Activated B cell treated with CpG ODN at 0.5 μM for 24 hours (primary cell): Measurements from ENCODE around the gene BRSK1. TPM values are rescaled to one million over a fixed set of nuclear protein-coding genes. Genes with fewer than 3 reads are reported as not detected.

ENCODE experiments used
- ATAC-seq: fragments of 200-7000 bp; cut with Tn5 transposase; one replicate; pipeline ENCODE4 v1.10.0; 2021; ENCODE audit warnings: low read depth, mild to moderate bottlenecking, moderate library complexity
- CTCF ChIA-PET: fragments of 350-600 bp; sonication (Branson Sonifier 250); formaldehyde crosslinking; loops from one replicate; lab custom pipeline; 2021; ENCODE audit warnings: antibody characterized with exemption; lab: Charles Lee
- POLR2A ChIA-PET: fragments of 350-600 bp; sonication (Branson Sonifier 250); formaldehyde crosslinking; loops from one replicate; lab custom pipeline; 2021; ENCODE audit warnings: antibody characterized with exemption; lab: Charles Lee
- DNase-seq: peaks from one replicate; pipeline ENCODE4 v3.0.0; 2022
- H3K27ac Mint-ChIP-seq: one replicate; pipeline ENCODE4 v1.8.0; 2020; ENCODE audit warnings: mixed read lengths
- H3K27me3 Mint-ChIP-seq: one replicate; pipeline ENCODE4 v1.8.0; 2021; ENCODE audit warnings: mixed read lengths
- H3K36me3 Mint-ChIP-seq: one replicate; pipeline ENCODE4 v1.8.0; 2021; ENCODE audit warnings: low read depth, mixed read lengths
- H3K4me1 Mint-ChIP-seq: one replicate; pipeline ENCODE4 v1.8.0; 2021; ENCODE audit warnings: mixed read lengths
- H3K4me3 Mint-ChIP-seq: one replicate; pipeline ENCODE4 v1.8.0; 2020; ENCODE audit warnings: mild to moderate bottlenecking, mixed read lengths
- H3K9me3 Mint-ChIP-seq: one replicate; pipeline ENCODE4 v1.8.0; 2020; ENCODE audit warnings: mixed read lengths
- CTCF ChIP-seq: fragments of 200-600 bp; IDR thresholded peaks from one replicate; pipeline ENCODE4 v1.8.0; 2022; ENCODE audit warnings: antibody characterized with exemption, mild to moderate bottlenecking
- intact Hi-C: fragments of 100-400 bp; cut with micrococcal nuclease; formaldehyde crosslinking; loops from one replicate; pipeline ENCODE4 v1.15.1; 2024
- total RNA-seq: library from RNA; stranded (reverse); gene quantifications from 2 replicates; pipeline ENCODE4 v1.2.3, GENCODE V29; 2022

The BRSK1 gene
- total RNA-seq, 1 donor from 2014 or later = 2.7 TPM

GRCh38 chr19:55257461-55258420 lies 26.1 kb upstream of the BRSK1 start:
- ChIA-PET CTCF (interaction anchor here (1.5 kb wide), 1 partner anchor 22 kb away, joined by 5 read pairs; the partner anchor contains the start of gene HSPBP1), POLR2A (interaction anchor here (0.5 to 12.3 kb wide), 7 partner anchors 17 to 397 kb away, joined by 3 to 277 read pairs (median 5); partner anchors contain the start of genes BRSK1, HSPBP1, ISOC2 and U2AF2)
- peak overlapping the region; percentile 100 for H3K27ac Mint-ChIP-seq
- no peaks in the 10 kb centered on the region for H3K9me3 Mint-ChIP-seq
- no peak for TF ChIP-seq CTCF
- H3K27me3 Mint-ChIP-seq = no peaks in the 10 kb centered on the region
- no peak for ATAC-seq
- intact Hi-C loops = loop anchor here (2.0 to 10.0 kb wide), 3 partner anchors 45 to 795 kb away; partner anchors contain the start of genes LENG9, ZNF524 and ZNF865
- H3K4me1 Mint-ChIP-seq = peaks cover 64% of the 10 kb centered on the region
- H3K4me3 Mint-ChIP-seq = peak overlapping the region; percentile 98
- peaks cover 36% of the 10 kb centered on the region for H3K36me3 Mint-ChIP-seq
- DNase-seq = peak; percentile 33

GRCh38 chr19:55258476-55258827 lies 25.3 kb upstream of the BRSK1 start:
- ChIA-PET CTCF (no interaction called here), POLR2A (interaction anchor here (0.5 to 12.3 kb wide), 13 partner anchors 17 to 396 kb away, joined by 3 to 277 read pairs (median 8); partner anchors contain the start of genes BRSK1, HSPBP1, ISOC2 and KMT5C)
- Mint-ChIP-seq H3K27me3 (no peaks in the 10 kb centered on the region), H3K27ac (peak overlapping the region; percentile 96), H3K4me1 (peaks cover 57% of the 10 kb centered on the region), H3K4me3 (peak overlapping the region; percentile 94), H3K36me3 (peaks cover 36% of the 10 kb centered on the region), H3K9me3 (no peaks in the 10 kb centered on the region)
- intact Hi-C loops = loop anchor here (2.0 to 10.0 kb wide), 3 partner anchors 44 to 796 kb away; partner anchors contain the start of genes LENG9, ZNF524 and ZNF865
- no peak for TF ChIP-seq CTCF
- DNase-seq (no peak), ATAC-seq (peak; percentile 7)

- ChIA-PET CTCF (interaction anchor here (0.7 to 1.4 kb wide), 5 partner anchors 19 to 81 kb away, joined by 3 to 7 read pairs (median 3); partner anchors contain the start of gene KMT5C), POLR2A (interaction anchor here (0.6 to 12.3 kb wide), 22 partner anchors 8 to 810 kb away, joined by 3 to 277 read pairs (median 6); partner anchors contain the start of genes BRSK1, CCDC106, HSPBP1 and KMT5C)
- DNase-seq (peak; percentile 94), ATAC-seq (peak; percentile 75)
- H3K9me3 Mint-ChIP-seq = no peaks in the 10 kb centered on the region
- TF ChIP-seq CTCF = no peak
- peak within 1 kb of the TSS; percentile 100 for H3K27ac Mint-ChIP-seq
- intact Hi-C loops = loop anchor here (1.0 to 10.0 kb wide), 11 partner anchors 17 to 797 kb away; partner anchors contain the start of genes HSPBP1, KMT5C, LENG9 and PPP1R12C
- no peaks in the 10 kb centered on the region for H3K27me3 Mint-ChIP-seq
- H3K36me3 Mint-ChIP-seq = peaks cover 30% of the 10 kb centered on the region
- H3K4me3 Mint-ChIP-seq = peak within 1 kb of the TSS; percentile 98
- peaks cover 52% of the 10 kb centered on the region for H3K4me1 Mint-ChIP-seq
These were observed 24.8 kb upstream of the BRSK1 start, which contains the start of gene PPP6R1 for GRCh38 chr19:55258828-55259539. PPP6R1 (minus strand) TSS chr19:55259017; CDS start chr19:55247103, 11,914 bp downstream.

- intact Hi-C loops = loop anchor here (1.0 to 10.0 kb wide), 11 partner anchors 17 to 797 kb away; partner anchors contain the start of genes HSPBP1, KMT5C, LENG9 and PPP1R12C
- H3K4me3 Mint-ChIP-seq = peak overlapping the region; percentile 94
- peaks cover 30% of the 10 kb centered on the region for H3K36me3 Mint-ChIP-seq
- no peaks in the 10 kb centered on the region for H3K9me3 Mint-ChIP-seq
- ChIA-PET POLR2A (interaction anchor here (0.6 to 12.3 kb wide), 21 partner anchors 9 to 811 kb away, joined by 3 to 277 read pairs (median 7); partner anchors contain the start of genes BRSK1, CCDC106, HSPBP1 and KMT5C), CTCF (interaction anchor here (0.7 to 1.4 kb wide), 5 partner anchors 18 to 80 kb away, joined by 3 to 7 read pairs (median 3); partner anchors contain the start of gene KMT5C)
- DNase-seq (no peak), ATAC-seq (no peak)
- TF ChIP-seq CTCF = no peak
- H3K4me1 Mint-ChIP-seq = peaks cover 45% of the 10 kb centered on the region
- peak overlapping the region; percentile 96 for H3K27ac Mint-ChIP-seq
- no peaks in the 10 kb centered on the region for H3K27me3 Mint-ChIP-seq
These were observed 24.1 kb upstream of the BRSK1 start for GRCh38 chr19:55259540-55260210.
